Measurements from ENCODE around the gene PRIMPOL. TPM values are rescaled to one million over a fixed set of nuclear protein-coding genes. Genes with fewer than 3 reads are reported as not detected.
"Not testable (repeated sequence)": the region's sequence is repeated elsewhere in the genome, so short reads cannot be mapped to it uniquely, and the experiment has no call there.

PRIMPOL gene
- total RNA-seq, 2 donors from 2014 or later = 23.6 to 35.7 TPM

DNA sequence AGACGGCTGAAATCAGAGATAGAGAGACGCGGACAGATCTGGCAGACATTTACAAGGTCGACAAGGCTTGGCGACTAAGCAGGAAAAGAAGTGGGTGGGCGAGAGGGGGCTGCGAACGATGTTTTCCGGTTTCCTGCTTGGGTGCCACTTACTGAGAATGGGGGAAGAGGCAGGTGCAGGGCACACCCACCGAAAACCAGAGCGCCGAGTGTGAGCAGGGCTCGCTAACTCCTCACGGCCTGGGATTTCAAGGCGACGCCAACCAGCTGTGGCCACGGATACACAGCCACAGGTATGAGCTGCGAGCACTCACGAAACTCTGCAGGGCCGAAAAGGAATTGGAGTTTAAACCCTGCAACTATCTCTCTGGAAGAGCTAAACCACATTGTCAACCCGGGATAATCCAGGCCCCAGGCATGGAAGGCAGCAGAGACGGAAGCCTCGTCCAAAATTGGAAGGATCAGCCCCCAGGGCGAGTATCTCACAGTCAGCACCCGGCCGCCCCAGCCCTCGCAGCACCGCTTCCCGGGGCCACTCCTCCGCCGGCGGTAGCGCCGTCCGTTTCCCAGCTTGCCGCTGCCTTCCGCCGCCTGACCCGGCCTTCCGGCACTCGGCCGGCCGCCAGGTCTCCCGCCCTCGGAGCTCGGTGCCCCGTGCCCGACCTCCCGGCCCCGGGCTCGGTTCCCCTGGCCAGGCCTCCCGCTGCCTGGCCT lies 1.1 kb upstream of the PRIMPOL start:
- Histone ChIP-seq H3K9me3 (no peaks in the 10 kb centered on the region), H3K4me3 (peak overlapping the region; percentile 84), H3K4me1 (ENCODE audit: control insufficient read depth in 1 of 2, low read depth in 2 of 2) (peaks cover 39 to 53% of the 10 kb centered on the region in 2 donors), H3K36me3 (no peaks in the 10 kb centered on the region), H3K27me3 (replicated peaks; ENCODE audit: insufficient read depth) (no peaks in the 10 kb centered on the region), H3K27ac (peak overlapping the region; percentile 99)
- TF ChIP-seq, protein P1, sequence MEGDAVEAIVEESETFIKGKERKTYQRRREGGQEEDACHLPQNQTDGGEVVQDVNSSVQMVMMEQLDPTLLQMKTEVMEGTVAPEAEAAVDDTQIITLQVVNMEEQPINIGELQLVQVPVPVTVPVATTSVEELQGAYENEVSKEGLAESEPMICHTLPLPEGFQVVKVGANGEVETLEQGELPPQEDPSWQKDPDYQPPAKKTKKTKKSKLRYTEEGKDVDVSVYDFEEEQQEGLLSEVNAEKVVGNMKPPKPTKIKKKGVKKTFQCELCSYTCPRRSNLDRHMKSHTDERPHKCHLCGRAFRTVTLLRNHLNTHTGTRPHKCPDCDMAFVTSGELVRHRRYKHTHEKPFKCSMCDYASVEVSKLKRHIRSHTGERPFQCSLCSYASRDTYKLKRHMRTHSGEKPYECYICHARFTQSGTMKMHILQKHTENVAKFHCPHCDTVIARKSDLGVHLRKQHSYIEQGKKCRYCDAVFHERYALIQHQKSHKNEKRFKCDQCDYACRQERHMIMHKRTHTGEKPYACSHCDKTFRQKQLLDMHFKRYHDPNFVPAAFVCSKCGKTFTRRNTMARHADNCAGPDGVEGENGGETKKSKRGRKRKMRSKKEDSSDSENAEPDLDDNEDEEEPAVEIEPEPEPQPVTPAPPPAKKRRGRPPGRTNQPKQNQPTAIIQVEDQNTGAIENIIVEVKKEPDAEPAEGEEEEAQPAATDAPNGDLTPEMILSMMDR (IDR thresholded peaks at IDR 0.05) = no peak
- ATAC-seq (ENCODE audit: insufficient number of reproducible peaks, low FRiP score, low read depth) (peak; percentile 53), DNase-seq (ENCODE audit: low spot score) (peak; percentile 10)

DNA sequence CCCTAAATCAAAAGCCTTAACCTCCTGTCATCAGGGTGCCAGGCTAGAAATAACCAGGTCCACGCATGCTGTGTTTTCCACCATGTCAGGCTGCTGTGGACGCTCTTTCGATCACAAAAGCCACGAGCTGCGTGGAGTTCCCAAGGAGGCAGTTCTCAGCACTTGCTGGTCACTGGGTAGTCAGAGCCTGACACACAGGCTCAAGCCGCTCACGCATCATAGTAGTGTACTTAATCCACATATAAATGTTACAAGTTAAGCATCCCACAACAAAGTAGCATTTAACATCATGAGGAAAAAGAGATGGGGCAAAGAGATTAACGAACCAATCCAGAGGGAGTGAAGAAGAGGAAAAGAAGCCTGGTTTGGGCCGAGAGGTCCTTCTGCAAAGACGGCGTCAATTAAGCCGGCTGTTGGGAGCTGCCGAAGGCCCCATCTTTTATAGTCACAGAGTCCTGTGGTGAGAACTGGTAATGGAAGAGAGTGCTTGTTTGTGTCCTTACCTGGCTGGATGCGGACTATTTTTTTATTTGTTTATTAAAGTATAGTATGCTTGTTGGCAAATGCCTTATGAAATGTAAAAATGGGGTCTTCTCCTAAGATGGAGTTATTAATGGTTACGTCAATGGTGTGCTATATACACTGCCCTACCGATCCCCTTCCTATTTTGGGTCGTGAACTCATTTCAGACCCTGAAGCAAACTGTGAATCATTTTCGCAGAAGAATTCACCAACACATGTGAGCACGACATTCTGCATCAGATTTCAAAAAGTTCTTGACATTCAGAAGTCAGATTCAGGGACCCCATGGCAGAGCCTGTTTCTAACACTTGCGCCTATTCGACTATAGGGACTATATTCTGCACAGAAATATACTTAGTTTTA lies 675 bp downstream of the PRIMPOL start:
- TF ChIP-seq, protein P1 (IDR thresholded peaks at IDR 0.05) = no peak
- ATAC-seq (ENCODE audit: insufficient number of reproducible peaks, low FRiP score, low read depth) = peak; percentile 32
- Histone ChIP-seq H3K9me3 (no peaks in the 10 kb centered on the region), H3K27ac (peak overlapping the region; percentile 61 to 99), H3K27me3 (replicated peaks; ENCODE audit: insufficient read depth) (no peaks in the 10 kb centered on the region), H3K4me1 (ENCODE audit: control insufficient read depth in 1 of 2, low read depth in 2 of 2) (peaks cover 29 to 38% of the 10 kb centered on the region in 2 donors), H3K36me3 (no peaks in the 10 kb centered on the region), H3K4me3 (peak overlapping the region; percentile 84)
- DNase-seq (ENCODE audit: low spot score) = no peak

DNA sequence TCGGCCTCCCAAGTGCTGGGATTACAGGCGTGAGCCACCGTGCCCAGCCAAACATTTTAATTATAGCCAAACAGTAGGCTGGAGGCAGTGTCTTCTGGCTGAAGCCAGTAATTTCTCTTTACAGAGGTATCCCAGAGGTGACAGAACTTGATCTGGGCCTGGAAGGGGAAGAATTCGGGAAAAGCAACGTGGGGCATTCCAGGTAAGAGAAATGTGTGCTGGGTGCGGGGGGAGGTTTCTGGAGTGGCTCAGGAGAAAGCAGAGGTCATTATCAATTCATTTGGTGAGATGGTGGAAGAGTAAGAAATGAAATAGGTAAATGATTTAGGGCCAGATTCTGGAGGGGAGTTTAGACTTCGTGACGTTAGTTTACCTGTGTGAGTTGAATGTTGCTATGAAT lies 2.4 kb downstream of the PRIMPOL start:
- ATAC-seq (ENCODE audit: insufficient number of reproducible peaks, low FRiP score, low read depth) (no peak), DNase-seq (ENCODE audit: low spot score) (no peak)
- H3K27ac ChIP-seq = no peak overlapping the region
- H3K4me3 ChIP-seq = no peak overlapping the region
- TF ChIP-seq, protein P1 (IDR thresholded peaks at IDR 0.05) = no peak
- H3K36me3 ChIP-seq = no peaks in the 10 kb centered on the region
- H3K27me3 ChIP-seq (replicated peaks; ENCODE audit: insufficient read depth) = no peaks in the 10 kb centered on the region
- H3K9me3 ChIP-seq = no peaks in the 10 kb centered on the region
- peaks cover 20 to 27% of the 10 kb centered on the region in 2 donors for H3K4me1 ChIP-seq (ENCODE audit: control insufficient read depth in 1 of 2, low read depth in 2 of 2)

DNA sequence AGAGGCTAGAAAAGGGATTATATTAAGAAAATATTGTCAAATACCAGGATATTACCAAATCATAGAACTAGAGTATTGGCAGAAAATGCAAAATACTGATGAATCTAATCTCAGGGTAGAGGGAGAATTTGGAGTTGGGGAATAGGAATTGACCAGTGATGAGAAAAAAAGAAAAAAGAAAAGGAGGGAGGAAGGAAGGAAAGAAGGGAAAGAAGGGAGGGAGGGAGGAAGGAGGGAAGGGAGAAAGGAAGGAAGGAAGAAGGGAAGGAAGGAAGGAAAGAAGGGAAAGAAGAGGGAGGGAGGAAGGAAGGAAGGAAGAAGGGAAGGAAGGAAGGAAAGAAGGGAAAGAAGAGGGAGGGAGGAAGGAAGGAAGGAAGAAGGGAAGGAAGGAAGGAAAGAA lies 3.1 kb downstream of the PRIMPOL start:
- not testable (repeated sequence) for H3K4me3 ChIP-seq; H3K27ac ChIP-seq; H3K27me3 ChIP-seq (replicated peaks; ENCODE audit: insufficient read depth); H3K9me3 ChIP-seq; H3K36me3 ChIP-seq; ATAC-seq (ENCODE audit: insufficient number of reproducible peaks, low FRiP score, low read depth); DNase-seq (ENCODE audit: low spot score)
- H3K4me1 ChIP-seq (ENCODE audit: control insufficient read depth in 1 of 2, low read depth in 2 of 2) = peaks cover 12 to 19% of the 10 kb centered on the region in 2 donors

DNA sequence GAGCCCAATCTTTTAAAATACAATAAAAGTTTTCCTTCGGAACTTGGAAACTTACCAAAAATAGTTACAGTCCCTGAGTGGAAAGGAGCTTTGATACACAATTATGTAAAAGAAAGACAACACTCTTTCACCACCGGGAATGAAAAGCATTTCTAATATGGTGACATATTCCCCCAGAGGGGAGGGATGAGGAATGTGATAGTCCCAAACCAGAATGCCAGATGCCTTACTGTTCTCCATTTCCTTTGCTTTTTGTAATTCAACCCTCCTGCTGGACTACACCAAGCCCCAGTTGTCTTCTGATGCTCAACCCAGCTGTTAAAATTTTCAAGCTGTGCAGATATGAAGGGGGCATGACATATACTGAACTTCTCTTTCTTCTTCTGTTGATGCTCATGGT lies 4.1 kb downstream of the PRIMPOL start:
- no peak overlapping the region for H3K4me3 ChIP-seq
- H3K4me1 ChIP-seq (ENCODE audit: control insufficient read depth in 1 of 2, low read depth in 2 of 2) = peaks cover 9 to 14% of the 10 kb centered on the region in 2 donors
- no peaks in the 10 kb centered on the region for H3K36me3 ChIP-seq
- ATAC-seq (ENCODE audit: insufficient number of reproducible peaks, low FRiP score, low read depth) (no peak), DNase-seq (ENCODE audit: low spot score) (no peak)
- TF ChIP-seq, protein P1 (IDR thresholded peaks at IDR 0.05) = no peak
- H3K9me3 ChIP-seq = no peaks in the 10 kb centered on the region
- no peak overlapping the region for H3K27ac ChIP-seq
- H3K27me3 ChIP-seq (replicated peaks; ENCODE audit: insufficient read depth) = no peaks in the 10 kb centered on the region

All from thoracic aorta (tissue), 2 donors.